GM21529 (cell line): Measurements from ENCODE around the gene NBR1.
A peak's percentile ranks its signal among the peaks of the same experiment; 100 is the strongest.
"Not testable (repeated sequence)": the region's sequence is repeated elsewhere in the genome, so short reads cannot be mapped to it uniquely, and the experiment has no call there.

Experiments used
- ATAC-seq: cut with Tn5 transposase; IDR thresholded peaks from one replicate; pipeline ENCODE4 v1.9.1; 2021; ENCODE audit not compliant: unreplicated experiment

The NBR1 gene, protein sequence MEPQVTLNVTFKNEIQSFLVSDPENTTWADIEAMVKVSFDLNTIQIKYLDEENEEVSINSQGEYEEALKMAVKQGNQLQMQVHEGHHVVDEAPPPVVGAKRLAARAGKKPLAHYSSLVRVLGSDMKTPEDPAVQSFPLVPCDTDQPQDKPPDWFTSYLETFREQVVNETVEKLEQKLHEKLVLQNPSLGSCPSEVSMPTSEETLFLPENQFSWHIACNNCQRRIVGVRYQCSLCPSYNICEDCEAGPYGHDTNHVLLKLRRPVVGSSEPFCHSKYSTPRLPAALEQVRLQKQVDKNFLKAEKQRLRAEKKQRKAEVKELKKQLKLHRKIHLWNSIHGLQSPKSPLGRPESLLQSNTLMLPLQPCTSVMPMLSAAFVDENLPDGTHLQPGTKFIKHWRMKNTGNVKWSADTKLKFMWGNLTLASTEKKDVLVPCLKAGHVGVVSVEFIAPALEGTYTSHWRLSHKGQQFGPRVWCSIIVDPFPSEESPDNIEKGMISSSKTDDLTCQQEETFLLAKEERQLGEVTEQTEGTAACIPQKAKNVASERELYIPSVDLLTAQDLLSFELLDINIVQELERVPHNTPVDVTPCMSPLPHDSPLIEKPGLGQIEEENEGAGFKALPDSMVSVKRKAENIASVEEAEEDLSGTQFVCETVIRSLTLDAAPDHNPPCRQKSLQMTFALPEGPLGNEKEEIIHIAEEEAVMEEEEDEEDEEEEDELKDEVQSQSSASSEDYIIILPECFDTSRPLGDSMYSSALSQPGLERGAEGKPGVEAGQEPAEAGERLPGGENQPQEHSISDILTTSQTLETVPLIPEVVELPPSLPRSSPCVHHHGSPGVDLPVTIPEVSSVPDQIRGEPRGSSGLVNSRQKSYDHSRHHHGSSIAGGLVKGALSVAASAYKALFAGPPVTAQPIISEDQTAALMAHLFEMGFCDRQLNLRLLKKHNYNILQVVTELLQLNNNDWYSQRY

DNA sequence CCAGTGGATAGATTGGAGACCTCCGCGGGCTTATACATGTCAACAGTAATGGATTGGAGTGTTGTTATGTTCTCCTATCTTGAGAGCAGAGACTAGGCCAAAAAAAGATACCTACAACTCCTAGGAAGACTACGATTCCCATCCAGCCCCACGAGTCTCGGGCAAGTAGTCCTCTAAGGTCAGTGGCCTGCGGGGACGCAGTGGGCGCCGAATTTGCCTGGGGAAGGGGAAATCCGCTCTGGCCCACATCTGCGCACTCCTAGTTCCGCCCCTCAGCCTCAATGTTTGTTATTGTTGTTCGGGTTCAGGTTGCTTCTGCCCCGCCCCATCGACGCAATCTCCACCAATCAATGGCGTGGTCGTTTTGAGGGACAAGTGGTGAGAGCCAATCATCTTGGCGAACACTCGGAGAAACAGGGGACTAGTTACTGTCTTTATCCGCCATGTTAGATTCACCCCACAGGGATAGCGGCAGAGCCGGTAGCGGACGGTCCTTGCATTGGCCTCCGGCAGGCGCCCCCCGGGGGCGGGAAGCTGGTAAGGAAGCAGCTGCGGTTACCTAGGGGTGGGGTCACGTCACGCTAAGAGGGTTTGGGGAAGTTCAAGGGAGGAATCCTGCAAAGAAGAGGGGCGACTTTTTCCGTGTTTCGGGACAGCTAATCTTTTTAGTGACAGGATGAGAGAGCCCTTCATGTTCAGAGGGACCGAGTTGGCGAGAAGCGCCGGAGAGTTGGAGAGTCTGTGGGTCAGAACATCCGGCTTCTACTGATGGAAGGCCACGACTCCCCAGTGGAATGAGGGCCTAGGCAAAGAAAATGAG lies at the start of gene NBR1:
NBR1 (plus strand) TSS at position 449 of the 820 bp plus-strand sequence. CDS start 4,586 bp downstream, outside the sequence.
- peak; percentile 72 for ATAC-seq

- ATAC-seq, result peak; percentile 95
Measured at GRCh38 chr17:43125133-43125966, 45.7 kb upstream of the NBR1 start, which contains the start of gene BRCA1. TSS of gene BRCA1 (minus strand) at chr17:43125364. CDS start at chr17:43124096, 1,268 bp downstream.

GRCh38 chr17:43125967-43126910 lies 44.8 kb upstream of the NBR1 start:
- ATAC-seq, result no peak

- ATAC-seq, result no peak
Measured at GRCh38 chr17:43126911-43127290, 44.1 kb upstream of the NBR1 start.

GRCh38 chr17:43127333-43127876 lies 43.6 kb upstream of the NBR1 start:
- ATAC-seq, result not testable (repeated sequence)

DNA sequence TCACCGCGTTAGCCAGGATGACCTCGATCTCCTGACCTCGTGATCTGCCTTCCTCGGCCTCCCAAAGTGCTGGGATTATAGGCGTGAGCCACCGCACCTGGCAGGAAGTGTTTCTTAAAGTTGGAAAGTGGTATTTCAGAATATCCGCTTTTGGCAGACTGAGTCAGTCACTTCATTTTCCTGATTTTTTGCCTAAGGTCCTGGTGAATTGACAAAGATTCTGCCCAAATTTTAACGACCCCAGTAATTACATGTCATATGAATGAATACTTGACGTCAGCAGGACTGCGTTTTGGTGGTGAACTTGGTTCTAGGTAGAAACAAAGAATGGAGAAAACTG lies 41.4 kb upstream of the NBR1 start:
- no peak for ATAC-seq

GRCh38 chr17:43132117-43132516 lies 38.9 kb upstream of the NBR1 start:
- no peak for ATAC-seq

DNA sequence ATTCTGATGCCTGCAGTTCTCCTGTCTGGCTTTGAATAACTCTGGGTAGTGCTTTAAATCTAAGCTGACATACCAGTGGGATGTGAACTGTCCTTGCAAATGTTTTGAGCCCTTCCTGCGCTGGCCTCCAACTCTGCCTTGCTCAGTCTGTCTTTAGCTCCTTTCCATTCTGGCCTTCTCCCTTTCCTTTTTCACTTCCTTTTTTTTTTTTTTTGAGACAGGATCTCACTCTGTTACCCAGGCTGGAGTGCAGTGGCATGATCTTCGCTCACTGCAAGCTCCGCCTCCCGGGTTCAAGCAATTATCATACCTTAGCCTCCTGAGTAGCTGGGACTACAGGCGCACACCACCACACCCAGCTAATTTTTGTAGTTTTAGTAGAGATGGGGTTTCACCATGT lies 37.6 kb upstream of the NBR1 start:
- ATAC-seq, result not testable (repeated sequence)

DNA sequence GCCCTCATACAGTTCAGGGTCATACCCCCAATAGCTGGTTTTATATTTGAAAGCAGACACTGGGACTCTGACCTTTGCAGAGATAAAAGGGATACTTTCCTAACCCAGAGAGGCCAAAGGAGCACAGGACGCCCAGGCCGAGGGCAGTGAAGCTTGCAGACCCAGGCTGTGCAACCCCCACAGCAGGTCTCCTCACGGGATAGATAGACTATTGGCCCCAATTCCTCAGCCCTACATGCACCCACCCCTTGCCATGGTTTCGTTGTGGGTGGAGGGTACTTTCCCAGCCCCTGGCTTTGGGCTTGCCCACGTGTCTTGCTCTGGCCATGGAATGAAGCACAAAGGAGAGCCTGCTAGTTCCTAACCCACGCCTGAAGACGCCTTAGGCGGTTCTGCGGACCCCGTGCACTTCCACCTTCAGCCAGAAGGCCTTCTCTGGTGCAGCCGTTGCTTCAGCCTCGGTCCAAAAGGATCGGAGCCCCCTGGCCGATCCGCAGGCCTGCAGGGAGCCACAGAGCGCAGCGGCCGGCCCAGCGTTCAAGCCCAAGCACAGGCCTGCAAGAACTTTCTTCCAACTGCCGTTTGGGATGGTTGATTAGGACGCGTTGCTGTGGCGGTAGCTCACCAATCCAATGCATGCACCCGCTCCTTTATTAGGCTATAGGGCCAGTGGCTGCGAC lies 36.1 kb upstream of the NBR1 start:
- no peak for ATAC-seq

GRCh38 chr17:43135454-43135819 lies 35.6 kb upstream of the NBR1 start:
- ATAC-seq, result no peak

DNA sequence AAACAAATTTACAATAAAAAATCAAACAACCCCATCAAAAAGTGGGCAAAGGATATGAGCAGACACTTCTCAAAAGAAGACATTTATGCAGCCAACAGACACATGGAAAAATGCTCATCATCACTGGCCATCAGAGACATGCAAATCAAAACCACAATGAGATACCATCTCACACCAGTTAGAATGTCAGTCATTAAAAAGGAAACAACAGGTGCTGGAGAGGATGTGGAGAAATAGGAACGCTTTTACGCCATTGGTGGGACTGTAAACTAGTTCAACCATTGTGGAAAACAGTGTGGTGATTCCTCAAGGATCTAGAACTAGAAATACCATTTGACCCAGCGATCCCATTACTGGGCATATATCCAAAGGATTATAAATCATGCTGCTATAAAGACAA lies 34.4 kb upstream of the NBR1 start:
- ATAC-seq, result not testable (repeated sequence)

GRCh38 chr17:43138531-43138930 lies 32.5 kb upstream of the NBR1 start:
- not testable (repeated sequence) for ATAC-seq

DNA sequence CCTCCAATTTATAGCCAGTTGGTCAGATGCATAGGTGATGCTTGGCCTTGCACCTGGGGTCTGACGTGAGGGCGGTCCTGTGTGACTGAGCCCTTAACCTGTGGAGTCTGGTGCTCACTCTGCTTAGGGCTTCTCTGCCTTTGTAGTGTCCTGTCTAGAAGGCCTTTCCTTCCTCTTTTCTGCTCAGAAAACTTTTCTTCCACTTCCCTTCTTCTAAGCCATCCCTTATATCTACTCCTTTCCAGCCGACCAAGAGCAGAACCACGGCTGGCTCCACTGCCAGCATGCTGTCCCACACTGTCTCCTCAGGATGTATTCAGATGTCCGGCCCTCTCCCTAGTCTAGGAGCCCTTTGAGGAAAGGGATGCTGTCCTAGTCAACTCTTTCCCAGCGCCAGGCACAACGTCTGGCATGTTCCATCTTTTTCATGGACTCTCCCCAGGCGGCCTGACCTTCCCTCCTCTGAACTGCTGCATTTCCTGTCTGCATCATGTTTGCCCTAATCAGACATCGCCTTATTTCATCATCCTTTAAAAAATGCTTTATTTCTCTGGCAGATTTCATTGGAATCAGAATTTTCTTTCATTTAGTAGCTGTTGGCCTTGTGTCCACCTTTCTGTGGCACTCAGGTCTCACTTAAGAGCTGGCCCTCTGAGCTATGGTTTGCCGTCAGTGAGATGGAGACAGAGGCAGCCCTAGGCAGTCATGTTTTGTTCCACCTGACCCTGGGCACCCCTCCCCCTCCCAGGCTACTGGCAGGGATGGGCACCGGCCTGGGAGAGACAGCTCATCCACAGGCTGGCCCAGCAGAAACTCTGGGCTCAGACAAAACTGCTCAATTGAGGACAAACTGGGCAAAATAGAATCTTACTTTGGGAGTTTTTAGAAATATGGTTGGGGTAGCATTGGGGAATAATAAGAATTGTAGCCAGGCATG lies 30.4 kb upstream of the NBR1 start:
- ATAC-seq, result no peak

GRCh38 chr17:43142153-43142552 lies 28.9 kb upstream of the NBR1 start:
- ATAC-seq, result no peak

GRCh38 chr17:43143201-43143600 lies 27.8 kb upstream of the NBR1 start:
- ATAC-seq, result no peak

DNA sequence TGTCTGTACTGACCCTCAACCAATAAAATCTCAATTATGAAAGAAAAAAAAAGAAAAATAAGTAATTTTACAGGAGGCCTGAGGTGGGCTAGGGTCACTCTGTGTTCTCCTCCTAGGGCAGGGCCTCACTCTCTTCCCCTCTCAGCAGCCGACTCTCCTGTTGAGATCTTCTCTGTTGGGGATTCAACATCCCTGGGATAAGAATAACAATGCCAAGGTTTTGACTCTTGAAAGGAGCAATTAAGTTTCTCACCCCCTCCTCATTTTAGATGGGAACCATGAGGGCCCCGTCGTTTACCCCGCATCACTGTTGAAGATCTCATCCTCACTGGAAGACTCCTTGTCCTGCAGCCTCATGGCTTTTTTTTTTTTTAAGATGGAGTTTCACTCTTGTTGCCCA lies 24.4 kb upstream of the NBR1 start:
- ATAC-seq, result no peak

DNA sequence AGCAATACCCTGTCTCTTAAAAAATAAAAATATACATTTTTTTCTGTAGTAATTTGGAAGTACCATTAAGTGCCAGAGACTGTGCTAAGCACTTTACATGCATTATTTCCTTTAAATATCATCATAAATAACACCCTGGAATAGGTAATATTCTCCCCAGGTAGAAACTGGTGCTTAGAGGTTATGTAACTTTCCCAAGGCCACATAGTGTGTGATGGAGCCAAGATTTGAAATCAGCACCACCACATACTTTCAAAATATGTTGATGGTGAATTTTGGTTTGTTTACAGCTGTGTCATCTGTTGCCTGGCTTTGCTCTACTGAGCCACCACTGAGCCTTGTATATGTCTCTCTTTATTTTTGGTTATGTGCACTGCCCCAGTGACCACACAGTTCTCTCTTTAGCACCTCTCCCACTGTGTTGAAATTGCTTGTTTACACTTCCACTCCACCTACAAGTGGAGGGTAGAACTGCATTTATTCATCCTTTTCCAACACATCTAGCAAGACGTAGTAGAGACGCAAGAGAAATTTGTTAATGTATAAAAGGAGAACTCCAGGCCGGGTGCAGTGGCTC lies 19.0 kb upstream of the NBR1 start:
- ATAC-seq, result no peak
